Smooth muscle cell (in vitro differentiated cells): ENCODE data around the gene CD320. TPM values are rescaled to one million over a fixed set of nuclear protein-coding genes. Genes with fewer than 3 reads are reported as not detected.

Experiments used
- DNase-seq: peaks from one replicate; lab custom pipeline; 2025; ENCODE audit not compliant: unreplicated experiment; lab: John Stamatoyannopoulos, UW
- H2AFZ ChIP-seq: fragments of 200-600 bp; sonication (generic); 2 replicates; pipeline ENCODE4 v1.6.0; 2016; ENCODE audit warnings: antibody characterized with exemption, low read depth, mild to moderate bottlenecking
- H3F3A ChIP-seq: fragments of 200-600 bp; sonication (generic); 2 replicates; pipeline ENCODE4 v1.6.0; 2017; ENCODE audit warnings: antibody characterized with exemption, low read depth
- H3K27ac ChIP-seq: fragments of 200-600 bp; sonication (generic); 2 replicates; pipeline ENCODE4 v1.5.1; 2016; ENCODE audit warnings: low read depth, mild to moderate bottlenecking
- H3K27me3 ChIP-seq: fragments of 200-600 bp; sonication (generic); 2 replicates; pipeline ENCODE4 v1.6.1; 2016; ENCODE audit warnings: low read depth, mild to moderate bottlenecking
- H3K36me3 ChIP-seq: fragments of 200-600 bp; sonication (generic); 2 replicates; pipeline ENCODE4 v1.5.1; 2016; ENCODE audit warnings: low read depth
- H3K4me1 ChIP-seq: fragments of 200-600 bp; sonication (generic); 2 replicates; pipeline ENCODE4 v1.5.1; 2016; ENCODE audit warnings: low read depth
- H3K4me2 ChIP-seq: fragments of 200-600 bp; sonication (generic); 2 replicates; pipeline ENCODE4 v1.6.0; 2016; ENCODE audit warnings: mild to moderate bottlenecking
- H3K4me3 ChIP-seq: fragments of 200-600 bp; sonication (generic); 2 replicates; pipeline ENCODE4 v1.5.1; 2016; ENCODE audit warnings: mild to moderate bottlenecking
- H3K79me2 ChIP-seq: fragments of 200-600 bp; sonication (generic); 2 replicates; pipeline ENCODE4 v1.6.0; 2016; ENCODE audit warnings: low read depth, mild to moderate bottlenecking
- H3K9ac ChIP-seq: fragments of 200-600 bp; sonication (generic); 2 replicates; pipeline ENCODE4 v1.6.0; 2016; ENCODE audit warnings: low read depth
- H3K9me3 ChIP-seq: fragments of 200-600 bp; sonication (generic); replicated peaks from 2 replicates; pipeline ENCODE4 v1.5.1; 2016; ENCODE audit warnings: low read depth
- H4K20me1 ChIP-seq: fragments of 200-600 bp; sonication (generic); 2 replicates; pipeline ENCODE4 v1.6.0; 2016; ENCODE audit warnings: low read depth
- CTCF ChIP-seq: fragments of 200-600 bp; sonication (generic); IDR thresholded peaks from 2 replicates; pipeline ENCODE4 v1.5.1; 2017; ENCODE audit warnings: borderline replicate concordance, mild to moderate bottlenecking, antibody characterized with exemption; ENCODE audit not compliant: insufficient read depth, poor library complexity, severe bottlenecking
- WGBS: methylation state at CpG from one replicate; pipeline ENCODE4 v1.1.7; 2016; ENCODE audit warnings: low lambda C conversion rate; 5-methylcytosine and 5-hydroxymethylcytosine counted together
- polyA plus RNA-seq: library from polyadenylated mRNA; unstranded; fragments of >200 nt; fragmentation: Nextera tagmentation; extraction: Ambion mirVana; gene quantifications from 2 replicates; pipeline ENCODE4 v1.2.1, GENCODE V29; 2016
- total RNA-seq: library from RNA; depleted of rRNA; stranded (reverse); fragments of >200 nt; gene quantifications from 2 replicates; pipeline ENCODE4 v1.2.3, GENCODE V29; 2014

Gene CD320
- total and polyA plus RNA-seq, 2 experiments from 2014 or later: 23.8 to 42.7 TPM

DNA sequence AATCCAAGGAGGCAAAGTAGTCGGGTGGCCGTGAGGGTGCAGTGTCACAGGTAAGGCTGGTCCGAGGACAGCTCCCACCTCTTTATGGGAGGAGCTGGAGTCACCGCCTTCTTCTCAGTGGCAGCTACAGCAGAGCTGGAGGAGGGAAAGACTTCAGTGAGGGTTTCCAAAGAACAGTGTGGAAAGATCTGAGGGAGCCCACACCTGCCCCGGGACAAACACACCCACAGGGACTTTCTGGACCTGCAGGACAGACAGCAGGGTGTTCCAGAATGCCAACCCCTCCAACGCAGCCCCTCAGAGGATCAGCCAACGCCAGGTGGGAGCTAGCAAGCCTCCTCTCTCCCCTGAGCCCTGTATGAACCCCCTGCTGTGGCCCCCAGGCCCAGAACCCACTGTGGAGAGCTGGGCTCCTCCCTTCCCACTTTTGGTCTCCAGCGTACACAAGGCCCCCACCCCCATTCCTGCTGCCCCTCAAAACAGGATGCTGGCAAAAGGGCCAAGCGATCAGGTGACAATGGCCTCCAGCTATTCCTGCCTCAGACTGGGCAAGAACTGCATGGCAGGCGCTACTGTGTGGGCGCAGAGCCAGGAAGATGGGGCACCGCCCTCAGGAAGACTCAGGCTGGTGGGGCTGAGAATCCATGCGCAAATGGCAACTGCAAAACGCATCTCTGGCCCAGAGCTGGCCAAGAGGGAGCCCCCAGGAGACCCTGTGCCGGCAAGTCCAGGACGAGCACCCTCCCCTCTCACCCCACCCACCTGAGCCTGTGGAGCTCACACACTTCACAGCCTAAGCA, 3.5 kb upstream of the CD320 start:
- no peaks in the 10 kb centered on the region for H4K20me1 ChIP-seq
- no peak overlapping the region for H3K4me3 ChIP-seq
- H3K27me3 ChIP-seq: no peaks in the 10 kb centered on the region
- no peak overlapping the region for H2AFZ ChIP-seq
- H3K4me2 ChIP-seq: no peak overlapping the region
- peaks cover 14% of the 10 kb centered on the region for H3K4me1 ChIP-seq
- TF ChIP-seq CTCF: no peak
- 93% methylated on average over 14 of the region's 16 CpGs for WGBS
- H3K9me3 ChIP-seq: no peaks in the 10 kb centered on the region
- no peaks in the 10 kb centered on the region for H3K79me2 ChIP-seq
- no peak for DNase-seq
- H3K9ac ChIP-seq: no peak overlapping the region
- H3F3A ChIP-seq: no peaks in the 10 kb centered on the region
- H3K27ac ChIP-seq: no peak overlapping the region
- H3K36me3 ChIP-seq: no peaks in the 10 kb centered on the region

- H3K36me3 ChIP-seq: no peaks in the 10 kb centered on the region
- H3F3A ChIP-seq: no peaks in the 10 kb centered on the region
- H3K27ac ChIP-seq: no peak overlapping the region
- H3K4me1 ChIP-seq: peaks cover 14% of the 10 kb centered on the region
- no peak overlapping the region for H2AFZ ChIP-seq
- H3K9ac ChIP-seq: no peak overlapping the region
- H3K27me3 ChIP-seq: no peaks in the 10 kb centered on the region
- no peaks in the 10 kb centered on the region for H4K20me1 ChIP-seq
- DNase-seq: no peak
- no peak overlapping the region for H3K4me3 ChIP-seq
- H3K79me2 ChIP-seq: no peaks in the 10 kb centered on the region
- no peaks in the 10 kb centered on the region for H3K9me3 ChIP-seq
- no peak for TF ChIP-seq CTCF
- WGBS: 97% methylated on average over 17 of the region's 17 CpGs
- H3K4me2 ChIP-seq: no peak overlapping the region
Observed at GRCh38 chr19:8310342-8311055, 2.3 kb upstream of the CD320 start.

- H3K36me3 ChIP-seq: no peaks in the 10 kb centered on the region
- H3K79me2 ChIP-seq: no peaks in the 10 kb centered on the region
- H2AFZ ChIP-seq: no peak overlapping the region
- H3K27ac ChIP-seq: no peak overlapping the region
- WGBS: 78% methylated on average over 17 of the region's 17 CpGs
- H3K27me3 ChIP-seq: no peaks in the 10 kb centered on the region
- no peaks in the 10 kb centered on the region for H4K20me1 ChIP-seq
- no peak overlapping the region for H3K9ac ChIP-seq
- no peak for DNase-seq
- no peaks in the 10 kb centered on the region for H3K9me3 ChIP-seq
- H3F3A ChIP-seq: no peaks in the 10 kb centered on the region
- H3K4me3 ChIP-seq: peak overlapping the region; percentile 49
- H3K4me2 ChIP-seq: peak overlapping the region; percentile 95
- TF ChIP-seq CTCF: no peak
- H3K4me1 ChIP-seq: peaks cover 14% of the 10 kb centered on the region
Observed at GRCh38 chr19:8308891-8309291, 733 bp upstream of the CD320 start.
